Activated CD8-positive, alpha-beta memory T cell treated with anti-CD3 and anti-CD28 coated beads for 36 hours (primary cell): Measurements from ENCODE around the gene GRXCR2. TPM values are rescaled to one million over a fixed set of nuclear protein-coding genes. Genes with fewer than 3 reads are reported as not detected.
"Not testable (repeated sequence)": the region's sequence is repeated elsewhere in the genome, so short reads cannot be mapped to it uniquely, and the experiment has no call there.

Experiments
- CTCF ChIA-PET: fragments of 350-600 bp; sonication (Branson Sonifier 250); formaldehyde crosslinking; loops from one replicate; lab custom pipeline; 2021; ENCODE audit warnings: antibody characterized with exemption; lab: Charles Lee
- POLR2A ChIA-PET: fragments of 350-600 bp; sonication (Branson Sonifier 250); formaldehyde crosslinking; loops from one replicate; lab custom pipeline; 2021; ENCODE audit warnings: antibody characterized with exemption; lab: Charles Lee
- total RNA-seq, 2 experiments: library from RNA; stranded (reverse); gene quantifications; one replicate each; pipeline ENCODE4 v1.2.3, GENCODE V29; 2021

GRXCR2 gene
- total RNA-seq, 2 experiments from 2014 or later: not detected

- ChIA-PET POLR2A (no interaction called here), CTCF (no interaction called here)
These were observed 32.2 kb downstream of the GRXCR2 start for GRCh38 chr5:145840458-145841132.

DNA sequence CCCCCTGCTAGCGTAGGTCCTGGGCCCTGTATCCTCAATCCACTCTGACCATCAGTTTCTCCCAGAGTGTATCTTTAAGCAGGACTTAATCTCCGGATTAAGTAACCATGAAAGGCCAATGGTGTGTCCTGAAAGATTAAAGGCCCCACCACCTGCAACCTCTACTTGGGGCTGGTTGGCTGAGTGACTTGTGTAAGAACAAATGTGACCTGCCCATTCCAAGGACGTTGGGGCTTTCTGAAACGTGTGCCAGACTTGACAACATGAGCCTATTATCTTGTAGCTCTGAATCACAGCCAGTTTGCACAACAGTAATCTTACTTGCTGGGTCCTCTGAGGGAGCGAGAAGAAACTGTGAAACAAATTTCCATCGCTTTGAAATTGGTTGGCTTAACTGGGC, 34.5 kb downstream of the GRXCR2 start:
- POLR2A ChIA-PET: no interaction called here
- CTCF ChIA-PET: no interaction called here

- POLR2A ChIA-PET: not testable (repeated sequence)
- CTCF ChIA-PET: interaction anchor here (2.4 kb wide), 1 partner anchor 10 kb away, joined by 8 read pairs; no protein-coding TSS in a partner anchor
These were observed 36.6 kb downstream of the GRXCR2 start for GRCh38 chr5:145836241-145836640.

DNA sequence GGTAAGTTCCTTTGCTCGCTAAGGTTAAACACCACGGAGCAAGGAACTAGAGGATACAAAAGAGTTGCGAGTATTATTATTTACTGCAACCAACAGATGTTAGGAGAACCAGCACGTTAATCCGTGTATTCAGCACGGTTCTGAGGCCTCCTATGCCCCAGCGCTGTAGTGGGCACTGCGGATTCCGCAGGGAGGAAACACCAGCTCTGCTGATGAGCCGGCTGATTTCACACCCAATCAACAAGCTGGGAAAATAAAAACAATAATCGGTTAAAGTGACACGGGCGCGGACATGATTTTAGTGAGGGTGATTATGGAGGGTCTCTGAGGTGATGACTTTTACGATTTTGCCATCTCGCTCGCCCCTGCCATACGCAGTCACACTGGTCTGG, 37.0 kb downstream of the GRXCR2 start:
- CTCF ChIA-PET: interaction anchor here (2.4 kb wide), 1 partner anchor 10 kb away, joined by 8 read pairs; no protein-coding TSS in a partner anchor
- POLR2A ChIA-PET: no interaction called here

- POLR2A ChIA-PET: no interaction called here
- CTCF ChIA-PET: interaction anchor here (2.4 kb wide), 1 partner anchor 9 kb away, joined by 8 read pairs; no protein-coding TSS in a partner anchor
These were observed 37.6 kb downstream of the GRXCR2 start, which contains the start of gene PRELID2 for GRCh38 chr5:145834917-145835847. Gene PRELID2, minus strand, starts transcription at chr5:145835342. Its CDS starts 91 bp downstream, at chr5:145835251.

DNA sequence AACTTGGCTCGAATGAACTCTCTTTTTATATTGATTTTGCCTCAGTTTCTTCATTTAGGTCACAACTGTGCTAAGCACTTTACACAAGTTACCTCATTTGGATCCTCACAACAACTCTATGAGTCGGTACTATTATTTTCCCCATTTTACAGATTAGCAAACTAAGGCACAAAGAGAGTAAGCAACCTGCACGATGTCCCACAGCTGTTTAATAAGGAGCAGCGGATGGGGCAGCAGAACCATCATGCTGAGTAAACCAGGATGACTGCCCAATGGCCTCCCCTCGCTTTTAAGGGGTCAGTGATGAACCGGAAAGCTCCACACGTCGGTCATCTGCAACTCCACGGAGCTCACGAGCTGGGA, 38.3 kb downstream of the GRXCR2 start:
- ChIA-PET POLR2A (no interaction called here), CTCF (interaction anchor here (2.4 kb wide), 1 partner anchor 9 kb away, joined by 8 read pairs; no protein-coding TSS in a partner anchor)

DNA sequence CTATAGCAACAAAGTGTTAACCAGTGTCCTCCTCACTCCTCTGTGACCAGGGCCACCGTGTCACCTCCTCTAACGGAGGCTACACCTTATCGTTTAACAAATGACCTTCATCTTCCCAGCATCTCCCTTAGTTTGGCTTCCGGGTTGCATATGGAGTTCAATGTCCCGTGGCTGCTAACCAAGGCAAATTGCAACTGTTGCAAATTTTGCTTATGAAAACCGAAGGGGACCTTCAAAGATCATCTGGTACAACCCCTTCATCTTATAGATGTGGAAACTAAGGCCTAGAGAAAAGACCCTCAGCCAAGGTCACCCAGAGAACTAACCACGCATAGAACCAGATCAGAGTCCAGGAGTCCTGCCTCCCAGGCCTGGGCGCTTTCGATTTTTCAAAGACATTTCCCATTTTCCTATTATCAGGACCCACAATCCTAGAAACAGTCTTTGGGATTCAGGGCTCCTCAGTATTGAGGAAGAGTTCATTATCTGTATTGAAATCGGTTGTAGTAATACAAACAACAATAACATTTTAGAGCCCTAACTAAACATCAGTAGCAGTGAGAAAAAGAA, 39.1 kb downstream of the GRXCR2 start:
- ChIA-PET POLR2A (no interaction called here), CTCF (interaction anchor here (2.4 kb wide), 1 partner anchor 8 kb away, joined by 8 read pairs; no protein-coding TSS in a partner anchor)

GRCh38 chr5:145830594-145830993, 42.2 kb downstream of the GRXCR2 start:
- POLR2A ChIA-PET: no interaction called here
- CTCF ChIA-PET: interaction anchor here (1.4 kb wide), 1 partner anchor 211 kb away, joined by 3 read pairs; no protein-coding TSS in a partner anchor

- ChIA-PET CTCF (interaction anchor here (1.4 kb wide), 1 partner anchor 211 kb away, joined by 3 read pairs; no protein-coding TSS in a partner anchor), POLR2A (no interaction called here)
These were observed 43.0 kb downstream of the GRXCR2 start for GRCh38 chr5:145829708-145830361.

- CTCF ChIA-PET: interaction anchor here (1.4 to 1.9 kb wide), 2 partner anchors 8 to 1623 kb away, joined by 3 to 8 read pairs; partner anchors contain the start of gene PRELID2
These were observed 45.7 kb downstream of the GRXCR2 start for GRCh38 chr5:145826895-145827674.

GRCh38 chr5:145825751-145826180, 47.0 kb downstream of the GRXCR2 start:
- ChIA-PET CTCF (interaction anchor here (1.2 to 1.9 kb wide), 2 partner anchors 9 to 130 kb away, joined by 3 to 8 read pairs; partner anchors contain the start of gene PRELID2), POLR2A (no interaction called here)

More at GRCh38 chr5:145826895-145827674, 45.7 kb downstream of the GRXCR2 start:
- POLR2A ChIA-PET: no interaction called here

DNA sequence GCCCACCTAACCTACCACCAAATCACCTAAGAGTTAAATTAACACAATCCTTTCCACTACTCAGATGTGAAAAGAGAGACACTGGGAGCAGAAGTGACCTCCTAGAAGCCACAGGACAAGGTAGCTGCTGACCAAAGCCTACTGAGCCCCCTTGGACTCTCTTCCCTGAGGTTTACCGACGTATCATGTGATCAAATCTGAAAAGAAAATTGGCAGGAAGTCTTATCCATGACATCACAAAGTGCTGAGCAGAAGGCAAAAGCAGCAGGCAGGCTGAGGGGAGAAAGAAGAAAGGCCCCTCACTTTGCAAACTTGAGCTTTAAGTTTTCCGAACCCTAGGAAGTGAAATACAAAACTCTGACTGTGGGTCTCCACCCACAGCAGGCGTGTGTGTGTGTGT, 48.8 kb downstream of the GRXCR2 start:
- CTCF ChIA-PET: interaction anchor here (0.9 kb wide), 1 partner anchor 126 kb away, joined by 3 read pairs; no protein-coding TSS in a partner anchor
- POLR2A ChIA-PET: no interaction called here

GRCh38 chr5:145818604-145819003, 54.2 kb downstream of the GRXCR2 start:
- ChIA-PET POLR2A (no interaction called here), CTCF (no interaction called here)

GRCh38 chr5:145812877-145813276, 59.9 kb downstream of the GRXCR2 start:
- ChIA-PET CTCF (no interaction called here), POLR2A (no interaction called here)

DNA sequence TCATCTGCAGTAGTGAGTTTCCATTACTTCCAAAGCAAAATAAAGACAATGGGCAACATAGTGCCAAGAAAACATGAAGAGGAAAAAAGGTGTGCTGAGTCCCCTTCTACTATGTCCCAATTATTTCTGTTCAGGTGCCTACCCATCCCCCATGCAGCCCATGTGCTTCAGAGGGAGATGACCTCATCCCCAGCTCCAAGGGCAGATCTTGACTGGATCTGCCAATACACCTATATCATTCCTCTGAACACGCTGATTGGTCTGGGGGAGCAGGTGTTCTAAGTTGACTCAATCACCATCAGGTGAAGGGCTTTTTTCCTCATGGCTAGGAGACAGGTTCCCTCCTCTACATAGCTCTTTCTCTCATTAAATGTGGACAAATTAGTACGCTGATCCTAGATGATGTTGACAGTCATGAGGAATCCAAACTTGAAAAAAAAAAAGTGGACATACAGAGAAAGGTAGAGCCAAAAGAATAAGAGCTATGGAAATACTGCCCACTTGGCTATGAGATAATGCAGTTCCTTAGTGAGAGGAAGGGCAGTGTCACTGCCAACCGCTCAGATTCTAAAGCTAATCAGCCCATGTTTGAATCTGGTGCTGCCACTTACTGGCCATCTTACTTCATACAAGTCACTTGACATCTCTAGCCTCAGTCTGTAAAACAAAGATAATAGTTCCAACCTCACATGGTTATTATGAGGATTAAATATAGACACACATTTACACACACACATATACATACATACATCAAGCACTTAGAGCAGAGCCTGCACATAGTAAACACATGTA, 60.8 kb downstream of the GRXCR2 start:
- POLR2A ChIA-PET: no interaction called here
- CTCF ChIA-PET: no interaction called here
